ENCODE results near the gene SEMA6A.
"Not testable (repeated sequence)": the region's sequence is repeated elsewhere in the genome, so short reads cannot be mapped to it uniquely, and the experiment has no call there.

SEMA6A gene

DNA sequence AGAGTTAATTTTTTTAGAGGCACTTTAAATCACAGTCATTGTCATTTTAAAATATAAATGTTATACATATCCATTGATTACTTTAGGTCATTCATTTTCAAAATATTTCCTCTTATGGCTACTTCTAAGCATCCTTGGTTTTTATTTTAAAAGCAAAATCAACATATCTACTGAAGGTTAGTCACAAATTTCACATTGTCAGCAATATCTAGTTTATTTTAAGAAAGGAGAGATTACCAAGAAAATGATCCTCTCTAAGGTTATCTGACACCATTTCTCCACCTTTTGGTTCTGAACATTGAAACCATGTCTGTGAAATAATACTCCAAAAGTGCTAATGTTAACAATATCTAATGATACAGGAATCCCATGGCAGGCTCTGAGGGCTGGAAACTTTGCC lies 24.5 kb downstream of the SEMA6A start:
- Histone ChIP-seq H3K27me3 (no peaks in the 10 kb centered on the region), H3K4me1 (peaks cover 12% of the 10 kb centered on the region)
- no peak for DNase-seq

DNA sequence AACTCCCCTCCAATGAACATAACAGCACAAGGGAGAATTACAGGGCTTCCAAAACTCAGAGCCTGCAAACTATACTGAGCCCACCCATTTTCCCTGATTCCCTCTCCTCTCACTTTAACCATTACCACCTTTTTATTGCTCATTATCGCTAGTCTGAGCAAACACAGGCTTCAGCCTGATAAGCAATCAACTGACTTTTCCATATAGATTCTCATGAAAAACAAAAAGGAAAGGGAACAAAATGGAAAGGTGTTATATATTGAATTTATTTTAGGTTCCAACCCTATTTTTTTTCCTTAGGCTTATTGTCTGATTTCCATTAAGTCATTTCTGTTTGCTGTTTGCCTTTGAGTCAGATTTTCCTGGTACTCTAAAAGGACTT lies 27.9 kb downstream of the SEMA6A start:
- no peaks in the 10 kb centered on the region for H3K36me3 ChIP-seq

More for the DNA sequence above, 24.5 kb downstream of the SEMA6A start:
- Histone ChIP-seq H3K9me3 (no peaks in the 10 kb centered on the region; the same call in 1 of the 2 replicates), H3K4me3 (ENCODE audit: low read depth, low read length) (no peak overlapping the region), H3K36me3 (no peaks in the 10 kb centered on the region)
- no peak for TF ChIP-seq CTCF (IDR thresholded peaks at IDR 0.05; ENCODE audit: low read depth, low read length)

DNA sequence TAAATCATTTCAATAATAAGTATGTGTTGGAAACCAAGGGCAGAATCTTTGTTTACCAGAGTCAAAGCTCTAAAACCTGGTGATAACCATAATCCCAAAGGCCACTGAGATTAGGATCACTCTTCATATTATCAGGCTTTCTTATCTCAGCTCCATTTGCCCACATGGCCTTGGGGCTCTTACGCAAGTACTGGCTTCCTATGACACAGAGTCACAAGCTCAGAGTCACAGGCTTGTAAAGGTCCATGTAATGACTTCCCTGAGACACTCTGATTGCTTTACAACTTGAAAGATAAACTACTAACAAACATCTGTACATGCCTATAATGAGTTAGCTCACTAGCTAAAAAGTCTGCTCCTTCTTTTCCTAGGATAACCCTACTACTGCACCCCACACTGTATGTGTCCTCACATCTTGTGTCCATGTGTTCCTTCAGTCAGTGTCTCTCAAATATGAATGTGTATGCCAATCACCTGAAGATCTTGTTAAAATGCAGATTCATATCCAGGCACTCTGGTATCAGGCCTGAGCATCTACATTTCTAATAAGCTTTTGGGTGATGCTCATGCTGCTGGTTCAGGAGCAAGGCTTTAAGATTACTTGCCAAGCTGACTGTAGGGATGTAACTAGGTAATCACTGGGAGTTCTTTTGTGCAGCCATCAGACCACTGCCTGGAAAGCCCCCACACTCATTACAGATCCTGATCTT lies 28.4 kb downstream of the SEMA6A start:
- no peak overlapping the region for H3K4me3 ChIP-seq (ENCODE audit: low read depth, low read length)
- peaks cover 4% of the 10 kb centered on the region; the same call in 1 of the 2 replicates for H3K9me3 ChIP-seq
- H3K36me3 ChIP-seq, result no peaks in the 10 kb centered on the region
- TF ChIP-seq CTCF (IDR thresholded peaks at IDR 0.05; ENCODE audit: low read depth, low read length), result no peak
- DNase-seq, result no peak
- H3K4me1 ChIP-seq, result peaks cover 3% of the 10 kb centered on the region; the same call in 1 of the 2 replicates
- H3K27me3 ChIP-seq, result no peaks in the 10 kb centered on the region

More for the DNA sequence above, 27.9 kb downstream of the SEMA6A start:
- no peak overlapping the region for H3K4me3 ChIP-seq (ENCODE audit: low read depth, low read length)
- DNase-seq, result no peak
- H3K4me1 ChIP-seq, result peaks cover 6% of the 10 kb centered on the region
- no peak for TF ChIP-seq CTCF (IDR thresholded peaks at IDR 0.05; ENCODE audit: low read depth, low read length)
- peaks cover 4% of the 10 kb centered on the region; the same call in 1 of the 2 replicates for H3K9me3 ChIP-seq
- no peaks in the 10 kb centered on the region for H3K27me3 ChIP-seq

GRCh38 chr5:116545465-116545864 lies 29.2 kb downstream of the SEMA6A start:
- H3K4me1 ChIP-seq; H3K4me3 ChIP-seq (ENCODE audit: low read depth, low read length); DNase-seq; H3K9me3 ChIP-seq; H3K36me3 ChIP-seq; H3K27me3 ChIP-seq: not testable (repeated sequence)

- no peak for TF ChIP-seq CTCF (IDR thresholded peaks at IDR 0.05; ENCODE audit: low read depth, low read length)
- H3K4me3 ChIP-seq (ENCODE audit: low read depth, low read length), result no peak overlapping the region
- H3K27me3 ChIP-seq, result no peaks in the 10 kb centered on the region
- peaks cover 4% of the 10 kb centered on the region; the same call in 1 of the 2 replicates for H3K9me3 ChIP-seq
- no peaks in the 10 kb centered on the region for H3K36me3 ChIP-seq
- H3K4me1 ChIP-seq, result peaks cover 3% of the 10 kb centered on the region; the same call in 1 of the 2 replicates
- DNase-seq, result no peak
Measured at GRCh38 chr5:116544531-116545241, 29.9 kb downstream of the SEMA6A start.

DNA sequence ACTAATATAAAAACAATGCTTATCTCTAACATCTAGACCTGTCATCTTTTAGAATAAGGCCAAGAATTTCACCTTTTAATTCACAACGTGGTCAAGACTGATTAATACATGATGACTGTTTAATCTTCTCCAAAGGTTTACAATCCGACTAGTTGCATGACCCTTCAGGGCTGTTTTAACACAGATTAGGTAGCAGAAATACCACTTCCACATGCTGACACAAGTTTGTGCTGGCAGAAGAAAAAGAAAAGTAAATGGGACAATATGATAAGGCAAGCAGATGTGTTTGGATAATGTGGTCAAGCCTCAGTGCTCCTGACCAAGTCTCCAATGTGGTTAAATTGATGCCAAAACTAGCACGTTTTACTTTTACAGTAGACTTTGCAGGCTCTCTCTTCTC lies 31.1 kb downstream of the SEMA6A start:
- no peak for TF ChIP-seq CTCF (IDR thresholded peaks at IDR 0.05; ENCODE audit: low read depth, low read length)
- Histone ChIP-seq H3K36me3 (no peaks in the 10 kb centered on the region), H3K9me3 (peaks cover 4% of the 10 kb centered on the region; the same call in 1 of the 2 replicates), H3K4me1 (no peaks in the 10 kb centered on the region; the same call in 1 of the 2 replicates), H3K27me3 (no peaks in the 10 kb centered on the region), H3K4me3 (ENCODE audit: low read depth, low read length) (no peak overlapping the region)
- no peak for DNase-seq

Measured in BE2C (cell line).